ENCODE results near the gene SMAD7. TPM values are rescaled to one million over a fixed set of nuclear protein-coding genes. Genes with fewer than 3 reads are reported as not detected.

The SMAD7 gene
- total RNA-seq, 1 donor from 2014 or later, result 53.6 TPM

GRCh38 chr18:48956356-48956755, 5.6 kb upstream of the SMAD7 start:
- peaks cover 57% of the 10 kb centered on the region for H3K4me1 Mint-ChIP-seq (ENCODE audit: unreplicated experiment)
- H3K36me3 Mint-ChIP-seq (ENCODE audit: unreplicated experiment), result no peaks in the 10 kb centered on the region
- H3K4me3 Mint-ChIP-seq (ENCODE audit: unreplicated experiment), result no peak overlapping the region
- no peak for DNase-seq (ENCODE audit: extremely low spot score, unreplicated experiment)
- TF ChIP-seq CTCF (IDR thresholded peaks at IDR 0.05), result no peak
- peak overlapping the region; percentile 62 for H3K27ac Mint-ChIP-seq (ENCODE audit: unreplicated experiment)
- no peaks in the 10 kb centered on the region for H3K27me3 Mint-ChIP-seq (ENCODE audit: unreplicated experiment)
- H3K9me3 Mint-ChIP-seq (ENCODE audit: unreplicated experiment), result no peaks in the 10 kb centered on the region

GRCh38 chr18:48955830-48956261, 5.1 kb upstream of the SMAD7 start:
- peaks cover 52% of the 10 kb centered on the region for H3K4me1 Mint-ChIP-seq (ENCODE audit: unreplicated experiment)
- H3K27me3 Mint-ChIP-seq (ENCODE audit: unreplicated experiment), result no peaks in the 10 kb centered on the region
- no peaks in the 10 kb centered on the region for H3K9me3 Mint-ChIP-seq (ENCODE audit: unreplicated experiment)
- H3K4me3 Mint-ChIP-seq (ENCODE audit: unreplicated experiment), result no peak overlapping the region
- H3K36me3 Mint-ChIP-seq (ENCODE audit: unreplicated experiment), result no peaks in the 10 kb centered on the region
- no peak for TF ChIP-seq CTCF (IDR thresholded peaks at IDR 0.05)
- DNase-seq (ENCODE audit: extremely low spot score, unreplicated experiment), result no peak
- peak overlapping the region; percentile 62 for H3K27ac Mint-ChIP-seq (ENCODE audit: unreplicated experiment)

- Mint-ChIP-seq H3K4me1 (ENCODE audit: unreplicated experiment) (peaks cover 45% of the 10 kb centered on the region), H3K27me3 (ENCODE audit: unreplicated experiment) (no peaks in the 10 kb centered on the region), H3K9me3 (ENCODE audit: unreplicated experiment) (no peaks in the 10 kb centered on the region), H3K4me3 (ENCODE audit: unreplicated experiment) (no peak overlapping the region), H3K36me3 (ENCODE audit: unreplicated experiment) (no peaks in the 10 kb centered on the region), H3K27ac (ENCODE audit: unreplicated experiment) (peak overlapping the region; percentile 62)
- no peak for TF ChIP-seq CTCF (IDR thresholded peaks at IDR 0.05)
- no peak for DNase-seq (ENCODE audit: extremely low spot score, unreplicated experiment)
These were observed 4.4 kb upstream of the SMAD7 start for GRCh38 chr18:48954886-48955819.

- no peak for DNase-seq (ENCODE audit: extremely low spot score, unreplicated experiment)
- no peaks in the 10 kb centered on the region for H3K9me3 Mint-ChIP-seq (ENCODE audit: unreplicated experiment)
- H3K27ac Mint-ChIP-seq (ENCODE audit: unreplicated experiment), result peak overlapping the region; percentile 99
- peak overlapping the region; percentile 91 for H3K4me3 Mint-ChIP-seq (ENCODE audit: unreplicated experiment)
- no peaks in the 10 kb centered on the region for H3K27me3 Mint-ChIP-seq (ENCODE audit: unreplicated experiment)
- peaks cover 30% of the 10 kb centered on the region for H3K4me1 Mint-ChIP-seq (ENCODE audit: unreplicated experiment)
- H3K36me3 Mint-ChIP-seq (ENCODE audit: unreplicated experiment), result peaks cover 12% of the 10 kb centered on the region
- TF ChIP-seq CTCF (IDR thresholded peaks at IDR 0.05), result no peak
These were observed 2.4 kb upstream of the SMAD7 start for GRCh38 chr18:48953104-48953706.
